NK-92 treated with Interleukin-12 subunit alpha and Interleukin-12 subunit beta, amount 100 ng/mL, for 24 hours (cell line): Measurements from ENCODE around the gene GLI3.

Source experiments
- DNase-seq: peaks from one replicate; lab custom pipeline; 2025; lab: John Stamatoyannopoulos, UW

Gene GLI3

DNA sequence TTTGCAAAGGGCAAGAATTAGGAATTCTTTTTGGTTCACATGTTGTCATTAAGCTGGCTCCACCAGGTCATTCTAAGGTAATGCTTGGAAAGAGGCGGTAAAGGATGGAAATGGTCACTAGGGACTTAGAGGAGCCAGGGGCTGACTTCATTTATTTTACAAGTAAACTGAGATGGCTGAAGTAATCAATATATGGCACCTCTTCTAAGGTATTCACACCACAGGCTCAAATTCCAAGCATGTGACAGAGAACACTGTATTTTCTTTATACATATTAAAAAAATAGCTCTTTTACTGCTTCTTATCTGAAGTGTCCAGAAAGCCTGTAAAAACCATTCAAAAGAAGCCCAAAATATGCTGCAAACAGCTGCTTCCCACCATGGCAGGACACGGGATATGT is 239.0 kb downstream of the GLI3 start:
- no peak for DNase-seq

DNA sequence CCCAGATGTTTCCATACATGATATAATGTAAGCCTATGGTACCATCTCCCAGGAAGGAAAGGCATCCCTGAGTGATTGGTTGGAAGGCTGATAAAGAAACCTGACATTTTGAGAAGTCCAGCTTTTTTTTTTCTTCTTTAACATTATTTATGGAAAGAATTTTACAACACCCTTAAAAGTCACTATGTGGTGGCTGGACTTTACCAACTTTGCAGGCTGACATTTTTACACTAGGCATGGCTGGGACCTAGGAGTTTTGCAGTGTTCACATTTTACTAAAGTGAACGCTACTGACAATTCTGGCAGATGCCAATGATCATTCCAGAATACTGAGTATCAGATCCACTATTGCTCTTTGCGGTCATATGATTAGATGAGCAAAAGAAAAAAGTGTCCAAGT is 239.9 kb downstream of the GLI3 start:
- DNase-seq = no peak

DNA sequence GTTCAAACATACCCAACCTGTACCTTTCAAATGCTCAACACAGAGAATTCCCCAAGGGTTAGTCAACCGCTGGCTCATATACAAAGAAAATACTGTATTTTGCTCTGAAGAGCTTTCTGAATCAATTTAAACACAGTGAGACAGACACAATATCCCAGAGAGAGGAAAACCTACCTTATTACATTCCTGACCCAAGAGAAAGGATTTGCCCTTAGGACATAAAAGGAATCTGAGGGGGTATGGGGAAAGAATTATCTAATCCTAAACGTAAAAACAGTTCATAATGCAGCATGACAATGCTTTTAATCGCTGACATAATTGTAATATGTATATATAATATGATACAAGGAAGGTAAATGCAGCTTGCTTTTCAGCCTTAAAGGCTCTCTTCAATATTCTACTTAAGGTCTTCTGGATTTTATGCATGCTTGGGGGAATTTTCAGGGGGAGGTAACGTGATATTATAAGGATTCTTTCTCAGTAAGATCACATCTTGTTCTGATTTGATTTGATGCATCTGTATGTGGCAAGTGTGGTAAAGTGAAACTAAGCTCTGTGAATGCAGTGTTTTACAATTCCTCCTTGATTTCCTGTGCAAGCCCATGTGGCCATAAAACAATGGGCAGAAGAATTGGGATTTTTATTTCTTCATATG is 240.5 kb downstream of the GLI3 start:
- no peak for DNase-seq

DNA sequence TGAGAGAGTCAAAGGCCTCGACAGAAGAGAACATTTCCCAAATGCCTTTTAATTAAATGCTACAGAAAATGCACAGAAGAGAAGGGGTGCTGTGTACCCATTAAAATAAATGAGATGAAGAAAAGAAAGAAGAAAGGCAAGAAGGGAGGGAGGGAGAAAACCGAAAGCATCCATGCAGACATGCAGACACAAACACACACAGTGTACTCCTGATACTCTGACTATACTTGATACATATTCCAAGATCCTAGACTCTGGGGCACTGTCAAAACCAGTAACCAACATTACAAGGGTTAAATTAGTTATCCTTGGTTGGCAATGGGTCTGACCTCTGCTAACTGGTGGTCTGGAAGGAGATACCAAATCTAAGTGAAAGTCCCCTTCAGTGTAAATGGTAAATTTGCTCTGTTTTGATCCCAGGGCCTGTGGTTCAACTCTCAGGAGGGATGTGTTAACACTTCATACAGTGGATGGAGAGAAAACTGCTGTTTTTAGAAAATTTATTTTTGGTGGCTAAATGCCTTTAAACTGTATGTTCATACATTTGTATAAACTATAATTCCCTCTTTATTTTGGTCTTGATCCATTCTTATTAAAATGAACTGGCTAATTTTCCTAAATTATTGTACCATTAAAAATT is 241.3 kb downstream of the GLI3 start:
- no peak for DNase-seq

DNA sequence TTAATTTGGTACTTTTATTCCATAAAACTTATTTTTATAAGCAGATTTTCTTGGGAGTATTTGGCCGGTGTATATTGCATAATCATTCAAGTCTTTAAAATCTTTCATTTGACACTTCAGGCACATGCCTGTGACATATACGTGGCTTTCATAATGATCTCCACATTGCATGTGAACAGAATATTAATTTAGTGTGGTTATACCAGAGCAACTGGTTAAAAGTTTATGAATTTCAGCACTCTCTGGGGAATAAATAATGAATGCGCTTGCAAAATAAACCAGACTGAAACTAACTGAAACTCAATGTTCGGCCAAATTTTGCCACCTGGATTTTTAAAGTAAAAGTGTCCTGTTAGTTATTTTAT is 242.3 kb downstream of the GLI3 start:
- no peak for DNase-seq

DNA sequence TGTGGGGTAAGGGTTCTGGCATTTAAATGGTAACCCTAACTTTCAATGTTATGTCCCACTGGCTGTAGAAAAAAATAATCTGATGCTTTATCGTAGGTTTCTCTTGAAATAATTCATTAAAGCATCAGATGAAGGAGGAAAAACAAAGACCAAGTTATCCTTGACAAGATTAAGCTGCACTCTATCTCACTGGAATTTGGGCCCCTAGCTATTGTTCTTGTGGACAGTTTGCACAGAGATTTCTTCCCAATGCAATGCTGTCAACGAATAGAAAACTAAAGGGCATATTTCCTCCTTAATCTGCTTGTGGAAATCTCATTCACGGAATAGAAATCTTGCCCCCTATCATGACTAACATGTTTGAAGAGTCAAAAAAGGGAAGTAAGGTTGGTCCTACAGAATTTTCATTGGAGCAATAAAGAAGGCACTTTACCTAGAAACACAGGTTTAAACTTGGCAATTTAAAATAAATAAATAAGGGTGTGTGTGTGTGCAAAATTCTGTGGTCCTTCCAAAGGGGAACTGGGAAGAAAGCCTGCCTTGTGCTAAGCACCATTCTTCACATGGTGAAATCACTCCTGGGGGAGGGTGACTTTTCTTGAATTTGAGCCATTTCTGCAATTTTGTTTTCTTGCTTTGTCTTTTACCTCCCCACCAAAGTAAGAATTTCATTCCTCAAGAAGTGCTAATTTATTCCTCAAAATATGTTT is 242.8 kb downstream of the GLI3 start:
- no peak for DNase-seq

DNA sequence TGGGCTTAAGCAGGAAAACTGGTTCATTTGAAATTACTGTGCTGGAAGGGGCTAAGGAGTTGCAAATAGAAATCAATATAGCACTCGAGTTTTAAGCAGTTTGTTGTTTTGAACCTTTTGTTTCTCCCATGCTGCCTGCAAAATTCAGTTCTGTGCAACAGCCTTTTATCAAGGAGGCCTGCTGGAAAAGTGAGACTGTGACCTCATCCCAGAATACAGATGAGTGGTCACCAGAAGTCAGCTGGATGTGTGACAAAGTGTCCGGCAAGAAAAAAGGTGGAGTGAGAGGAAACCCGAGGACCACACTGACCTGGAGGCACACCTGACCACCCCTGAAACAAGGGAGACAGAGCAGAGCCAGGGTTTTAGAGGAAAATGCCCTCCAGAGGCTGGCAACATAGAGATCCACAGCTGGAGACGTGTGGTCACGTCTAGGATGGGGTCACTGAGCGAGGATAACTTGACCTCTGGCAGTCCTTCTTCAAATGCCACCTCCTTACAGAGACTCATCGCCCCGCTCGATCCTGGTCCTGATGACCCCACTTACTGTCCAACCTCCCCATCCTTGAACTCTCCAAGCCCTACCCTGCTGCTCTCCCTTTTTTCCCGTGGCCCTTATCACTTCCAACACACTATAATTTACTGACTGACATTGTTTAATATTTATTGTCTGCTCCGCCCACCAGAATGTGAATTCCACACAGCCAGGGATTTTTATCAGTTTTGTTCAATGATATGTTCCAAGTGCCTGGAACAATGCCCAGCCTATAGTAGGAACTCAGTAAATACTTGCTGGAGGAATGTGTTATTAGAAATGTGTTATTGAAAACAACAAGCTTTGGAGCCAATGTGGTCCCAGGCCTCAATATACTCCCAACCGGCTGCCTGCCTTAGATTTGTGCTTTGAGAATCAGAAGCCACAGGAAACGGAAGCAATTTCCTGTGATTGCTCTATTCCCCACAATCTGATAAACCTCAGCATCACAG is 243.8 kb downstream of the GLI3 start:
- DNase-seq = no peak

DNA sequence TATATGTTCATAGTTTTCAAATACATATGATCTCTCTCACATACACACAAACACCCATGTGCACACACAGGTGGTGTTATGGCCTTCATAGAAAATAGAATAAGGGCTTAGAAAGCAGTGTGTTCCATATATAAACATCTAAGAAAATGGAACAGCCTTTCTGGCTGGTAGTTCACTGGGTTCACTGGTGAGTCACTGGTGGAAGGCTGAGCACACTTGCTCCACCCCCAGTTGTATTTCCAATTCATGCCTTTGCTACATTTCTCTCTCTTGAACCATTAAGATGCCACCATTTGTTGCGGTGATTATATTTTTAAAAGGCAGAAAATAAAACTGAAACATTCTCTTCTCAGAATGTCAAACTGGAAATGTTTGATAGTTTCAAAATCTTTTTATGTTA is 252.1 kb downstream of the GLI3 start:
- no peak for DNase-seq

DNA sequence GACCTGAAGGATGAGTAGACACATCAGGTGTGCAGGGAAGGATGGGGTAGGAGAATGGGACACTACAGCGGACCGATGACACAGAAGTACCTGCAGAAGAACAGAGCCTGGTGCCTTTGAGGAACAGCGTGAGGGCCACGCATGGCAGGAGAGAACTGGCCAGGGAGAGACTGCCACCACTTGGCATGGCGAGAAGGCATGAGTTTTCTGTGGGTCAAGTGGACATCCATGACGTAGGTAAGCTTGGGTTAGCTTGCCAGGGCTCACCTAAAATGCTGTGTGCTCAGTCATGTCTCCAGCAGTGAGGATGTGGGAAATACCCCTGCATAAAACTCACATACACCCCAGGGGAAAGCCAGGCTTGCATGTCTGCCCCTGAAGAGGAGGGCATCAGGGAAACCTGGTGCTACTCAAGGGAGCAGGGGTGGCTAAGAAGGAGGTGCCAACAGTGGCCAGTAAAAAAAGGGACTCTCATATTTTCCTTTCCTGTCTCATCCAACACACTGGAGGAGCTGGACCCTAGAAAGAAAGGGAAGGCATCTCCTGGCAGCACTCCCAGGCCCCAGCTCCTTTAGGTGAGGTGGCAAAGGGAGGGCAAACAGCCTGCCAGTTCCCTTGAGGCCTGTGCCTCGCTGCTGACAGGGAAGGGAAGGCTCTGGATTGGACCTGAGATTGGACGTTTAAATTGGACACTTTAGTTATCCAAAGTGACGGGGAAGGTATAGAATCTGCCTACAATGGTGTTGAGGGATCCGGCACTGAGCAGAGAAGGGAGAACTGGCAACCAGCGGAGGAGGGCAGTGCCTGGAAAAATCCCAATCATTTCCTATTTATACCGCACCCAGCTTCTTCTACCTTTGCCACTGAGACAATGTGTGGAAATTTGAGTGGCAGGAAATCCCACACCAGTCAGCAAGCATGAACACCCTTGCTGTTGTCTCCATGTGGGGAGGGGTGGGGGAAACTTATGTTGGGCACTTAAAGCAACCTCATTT is 255.7 kb downstream of the GLI3 start:
- no peak for DNase-seq

DNA sequence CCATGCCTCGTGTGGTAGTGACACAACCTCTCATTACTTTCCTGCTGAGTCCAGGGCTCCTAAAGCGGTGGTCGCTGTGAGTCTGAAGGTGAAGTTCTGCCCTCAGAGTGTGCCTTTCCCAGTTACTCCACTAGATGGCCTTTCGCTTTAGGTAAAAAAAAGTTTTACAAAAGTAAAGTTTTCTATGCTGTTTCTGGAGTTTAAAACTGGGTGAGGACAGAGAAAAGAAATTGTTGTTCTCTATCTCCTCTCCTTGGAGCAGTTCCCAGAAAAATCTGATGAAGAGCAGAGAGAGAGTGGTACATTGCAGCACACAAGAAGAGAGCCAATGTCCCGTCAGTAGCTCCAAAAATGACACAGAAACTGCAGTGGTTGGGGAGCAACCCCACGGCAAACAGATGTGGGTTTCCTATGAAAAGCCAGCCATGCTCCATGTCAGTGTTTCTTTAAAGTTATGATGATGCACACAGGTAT is 257.1 kb downstream of the GLI3 start:
- no peak for DNase-seq

DNA sequence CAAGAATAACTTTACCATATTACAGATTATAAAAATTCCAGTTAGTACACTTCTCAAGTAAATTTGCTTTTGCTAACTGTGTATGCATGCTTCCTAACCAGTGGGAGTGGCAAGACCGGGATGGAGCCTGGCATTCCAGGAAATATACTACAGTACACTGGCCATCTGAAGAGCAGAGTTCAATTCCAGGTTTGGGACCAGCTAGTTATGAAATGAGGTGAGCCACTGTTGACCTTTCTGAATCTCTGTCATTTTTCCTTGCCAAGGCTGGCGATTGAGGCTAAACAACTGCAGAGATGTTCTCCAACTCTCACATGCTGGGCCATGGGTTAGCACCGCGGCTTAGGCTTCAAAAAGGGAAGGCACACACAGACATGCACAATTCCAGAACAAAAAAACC is 258.2 kb downstream of the GLI3 start:
- no peak for DNase-seq

DNA sequence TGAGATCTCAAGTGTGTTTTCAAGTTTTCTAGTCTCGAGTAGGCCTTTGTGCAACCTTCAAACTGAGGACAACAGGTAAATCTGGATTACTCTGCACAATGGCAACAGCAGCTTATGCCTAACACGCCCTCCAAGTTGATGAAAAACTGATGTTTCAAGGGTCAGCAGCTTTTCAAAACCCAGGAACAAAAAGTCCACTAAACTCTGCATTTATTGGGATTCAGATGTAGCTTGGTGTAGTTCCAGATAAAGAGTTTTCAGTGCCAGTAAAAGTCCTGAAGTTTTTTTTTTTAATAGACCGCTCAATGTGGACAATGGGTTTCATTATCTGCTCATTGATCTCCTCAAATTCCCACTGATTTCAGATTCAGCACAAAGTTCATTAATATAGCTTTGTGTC is 259.3 kb downstream of the GLI3 start:
- DNase-seq = no peak

DNA sequence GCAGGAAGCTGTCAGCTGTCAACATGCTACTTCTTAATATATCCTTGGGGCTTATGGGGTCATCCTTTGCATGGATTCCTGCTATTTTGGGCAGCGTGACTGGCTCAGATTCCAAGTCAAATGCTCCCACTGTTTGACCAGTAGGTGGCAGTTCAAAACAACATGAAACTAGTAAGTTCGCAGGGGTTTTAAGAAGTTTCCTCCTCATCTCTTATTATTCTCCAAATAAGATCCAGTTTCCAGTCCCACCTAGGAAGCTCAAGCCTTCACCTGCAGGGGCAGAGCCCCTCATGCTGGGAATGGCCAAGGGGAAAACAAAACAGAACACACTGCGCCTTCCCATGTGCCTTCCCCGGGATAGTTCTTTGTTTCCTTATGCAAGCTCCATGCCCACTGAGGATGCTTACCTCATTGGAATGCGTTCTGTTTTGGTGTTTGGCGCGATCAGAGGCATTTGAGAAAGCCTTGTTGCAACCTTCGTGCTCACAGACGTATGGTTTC is 259.8 kb downstream of the GLI3 start:
- no peak for DNase-seq

DNA sequence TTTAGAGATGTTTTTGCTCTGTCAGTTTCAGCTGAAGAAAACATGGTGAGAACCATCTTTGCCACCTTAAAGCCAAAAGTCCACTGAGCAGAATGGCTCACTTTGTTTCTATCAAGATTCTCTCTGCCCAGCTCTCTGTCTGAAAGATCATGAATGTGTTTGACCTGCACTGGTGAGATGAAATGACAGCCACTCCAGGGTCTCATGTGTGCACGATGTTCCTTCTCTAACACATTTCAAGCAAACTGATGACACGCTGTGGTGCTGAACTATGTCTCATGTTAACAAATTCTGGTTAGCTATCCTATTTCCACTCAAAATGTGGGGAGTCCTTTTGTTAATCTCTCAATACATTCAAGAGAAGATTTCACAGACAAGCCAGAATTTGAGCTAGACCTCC is 260.6 kb downstream of the GLI3 start:
- no peak for DNase-seq

DNA sequence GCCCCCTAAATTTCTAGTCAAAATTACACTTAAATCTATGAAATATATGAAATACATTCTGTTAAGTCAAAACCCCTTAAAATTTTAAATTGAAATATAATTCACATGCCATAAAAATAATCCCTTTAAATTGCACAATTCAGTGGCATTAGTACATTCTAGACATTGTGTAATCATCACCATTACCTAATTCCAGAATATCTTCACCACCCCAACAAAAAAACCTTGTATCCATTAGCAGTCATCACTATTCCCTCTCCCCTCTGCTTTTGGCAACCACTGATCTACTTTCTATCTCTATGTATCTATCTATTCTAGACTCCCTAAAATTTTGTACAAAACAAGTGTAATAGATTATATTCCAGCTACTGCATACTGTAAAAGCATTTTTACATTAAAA is 261.2 kb downstream of the GLI3 start:
- no peak for DNase-seq

DNA sequence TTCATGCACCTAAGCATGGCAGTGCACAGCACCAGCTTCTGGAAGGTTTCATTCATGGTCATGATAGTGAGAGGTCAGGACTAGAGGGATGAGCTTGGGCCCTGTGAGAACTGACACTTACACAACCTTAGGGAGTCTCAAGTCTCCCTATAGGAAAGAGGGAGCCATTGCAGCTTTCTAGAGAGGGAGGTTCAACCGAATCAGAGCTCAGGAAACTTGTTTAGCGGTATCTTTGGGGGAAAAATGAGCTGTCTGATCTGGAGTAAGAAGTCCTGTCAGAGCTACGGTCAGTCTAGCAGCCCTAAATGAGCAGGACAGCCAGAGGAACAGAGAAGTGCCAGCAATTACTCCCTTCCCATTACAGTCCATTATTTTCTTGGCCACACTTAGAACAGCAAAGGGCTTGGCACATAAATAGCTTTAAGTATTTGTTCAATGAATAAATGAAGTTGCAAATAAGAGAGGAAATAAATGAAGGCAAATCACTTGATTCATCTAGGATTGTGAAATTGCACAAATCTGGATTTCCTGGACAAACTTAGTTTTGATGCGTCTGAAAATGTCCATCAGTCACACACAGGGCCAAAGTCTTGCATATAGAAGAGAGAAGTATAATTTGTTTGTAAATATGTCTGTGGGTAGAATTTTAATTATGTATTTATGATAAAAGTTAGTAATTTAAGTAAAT is 262.0 kb downstream of the GLI3 start:
- DNase-seq = no peak

DNA sequence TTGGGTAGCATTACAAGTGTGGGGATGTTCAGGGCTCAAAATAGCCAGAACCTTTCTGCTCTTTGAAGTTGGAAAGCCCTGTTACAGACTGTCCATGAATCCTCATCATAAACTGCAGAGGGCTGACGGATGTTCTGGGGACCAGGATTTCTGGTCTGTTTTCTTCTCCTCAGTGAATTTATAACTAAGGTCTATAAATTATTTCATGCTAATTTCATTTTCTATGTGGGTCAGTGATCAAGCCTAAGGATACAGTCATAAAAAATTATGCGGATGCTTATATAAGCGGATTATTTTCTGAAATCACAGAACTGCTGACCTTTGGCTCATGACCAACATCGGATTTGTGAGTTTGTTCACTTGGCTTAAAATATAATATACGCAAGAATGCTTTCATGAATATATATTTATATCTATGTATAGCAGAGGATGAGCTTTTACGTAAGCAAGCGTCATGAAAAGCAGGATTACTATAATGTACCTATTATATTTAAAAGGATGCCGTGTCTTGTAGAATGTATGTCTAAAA is 263.7 kb downstream of the GLI3 start:
- no peak for DNase-seq

DNA sequence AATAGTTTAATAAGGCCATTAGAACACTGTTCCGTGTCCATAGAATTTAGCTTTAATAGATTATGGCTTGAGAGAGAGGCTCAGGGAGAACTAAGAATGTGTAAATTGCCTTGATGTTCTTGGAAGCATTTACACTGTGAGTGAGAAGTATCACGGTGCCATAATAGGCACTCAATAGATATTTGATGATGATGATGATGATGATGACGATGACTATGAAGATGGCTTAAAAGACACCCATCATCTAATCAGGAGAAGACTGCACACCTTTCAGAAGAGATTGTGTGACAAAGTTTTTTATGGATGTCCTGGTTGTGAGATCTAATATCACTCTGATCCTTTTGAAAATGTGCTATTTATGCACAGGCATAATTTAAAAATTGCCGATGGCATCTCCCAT is 264.2 kb downstream of the GLI3 start:
- no peak for DNase-seq

DNA sequence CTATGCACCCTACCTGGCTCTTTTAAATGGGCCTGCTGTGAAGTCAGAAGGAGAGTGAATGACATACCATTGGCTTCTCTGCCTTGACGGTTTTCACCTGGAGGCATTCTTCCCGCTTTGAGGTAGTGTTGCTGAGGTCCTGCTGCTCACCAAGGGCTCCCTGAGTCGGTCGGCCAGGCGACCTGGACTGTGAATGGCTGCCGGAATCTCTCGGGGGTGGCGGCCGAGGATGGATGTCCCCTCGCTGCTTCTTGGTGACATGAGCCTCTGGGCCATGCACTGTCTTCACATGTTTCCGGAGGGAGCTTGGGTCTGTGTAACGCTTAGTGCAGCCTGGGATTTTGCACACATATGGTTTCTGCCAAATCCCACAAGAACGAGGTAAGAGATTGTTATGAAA is 264.7 kb downstream of the GLI3 start:
- no peak for DNase-seq

DNA sequence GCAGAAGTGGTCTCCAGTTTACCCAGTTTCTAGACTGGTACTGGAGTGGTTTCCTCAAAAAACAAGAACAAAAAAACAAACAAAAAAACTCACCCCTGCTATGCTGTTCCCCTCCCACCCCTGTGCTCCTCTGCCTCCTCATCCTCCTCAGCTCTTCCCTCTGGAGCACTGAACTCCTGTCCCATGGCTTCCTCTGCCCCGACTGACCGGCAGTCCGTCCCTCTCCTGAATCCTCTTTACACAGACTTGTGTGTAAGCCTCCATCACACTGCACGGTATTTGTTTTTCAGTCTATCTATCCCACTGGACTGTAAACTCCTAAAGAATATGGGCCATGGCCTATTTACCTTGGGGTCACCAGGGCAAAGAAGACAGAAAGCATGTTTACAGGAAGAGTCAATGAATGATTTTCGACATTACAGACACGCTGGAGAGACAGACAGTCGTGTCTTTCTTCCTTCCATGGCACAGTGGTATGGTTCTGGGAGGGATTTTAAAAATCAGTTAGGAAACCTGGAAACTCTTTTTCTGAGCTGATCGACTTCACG is 265.3 kb downstream of the GLI3 start:
- no peak for DNase-seq
